Left lung (tissue), 10 donors: ENCODE measurements around the gene GPNMB. TPM values are rescaled to one million over a fixed set of nuclear protein-coding genes. Genes with fewer than 3 reads are reported as not detected.
A peak's percentile ranks its signal among the peaks of the same experiment; 100 is the strongest.

Source experiments
- ATAC-seq: fragments of 200-7000 bp; cut with Tn5 transposase; one replicate; pipeline ENCODE4 v1.9.1; 2020; ENCODE audit warnings: moderate library complexity
- DNase-seq, 4 donors: peaks; one replicate each; pipeline ENCODE4 v3.0.0-alpha.2; 2013 to 2020
- H3K27ac ChIP-seq, 2 donors: fragments of 200-600 bp; sonication (generic) in 1 of 2; one replicate each; pipeline versions ENCODE4 v1.5.0 to v1.8.0; 2020 to 2021
- H3K27me3 ChIP-seq, 2 donors: fragments of 200-600 bp; sonication (generic) in 1 of 2; one replicate each; pipeline versions ENCODE4 v1.5.0 to v1.8.0; 2020 to 2021
- H3K36me3 ChIP-seq, 2 donors: fragments of 200-600 bp; sonication (generic) in 1 of 2; one replicate each; pipeline versions ENCODE4 v1.5.0 to v1.8.0; 2020 to 2021
- H3K4me1 ChIP-seq, 2 donors: fragments of 200-600 bp; one replicate each; pipeline ENCODE4 v1.8.0; 2021
- H3K4me3 ChIP-seq, 2 donors: fragments of 200-600 bp; sonication (generic) in 1 of 2; one replicate each; pipeline versions ENCODE4 v1.5.0 to v1.8.0; 2020 to 2021; ENCODE audit warnings: mild to moderate bottlenecking in 1 of 2
- H3K9me3 ChIP-seq, 2 donors: fragments of 200-600 bp; sonication (generic) in 1 of 2; one replicate each; pipeline versions ENCODE4 v1.5.0 to v1.8.0; 2020 to 2021
- intact Hi-C, 2 donors: fragments of 100-400 bp; cut with DNase I; formaldehyde crosslinking; loops; one replicate each; pipeline versions ENCODE4 v1.11.2 to v1.14.2; 2022
- polyA plus RNA-seq, 6 donors: library from polyadenylated mRNA; unstranded; fragments of 120-200 nt; gene quantifications; one replicate each; pipeline ENCODE4 v1.2.1, GENCODE V29; 2013; ENCODE audit not compliant: insufficient read length in 6 of 6
- total RNA-seq, 2 donors: library from RNA; stranded (reverse); fragmentation: NEBNext Ultra II Directional; extraction: Animal tissue kit (Norgen Biotek cat#: 25700); gene quantifications; one replicate each; pipeline ENCODE4 v1.2.1, GENCODE V29; 2021
- TF ChIP-seq, protein P1 (sequence below), 2 donors: fragments of 200-600 bp; sonication (generic) in 1 of 2; IDR thresholded peaks; one replicate each; pipeline versions ENCODE4 v1.5.0 to v1.8.0; 2021; ENCODE audit warnings: antibody characterized with exemption in 2 of 2
- donor health status: DM: no; HTN: yes; CAD: no.
- donor health status: DM: no; HTN: no; CAD: no.

GPNMB gene
- total and polyA plus RNA-seq, 8 donors, result 2.0 to 290 (median 3.8) TPM

GRCh38 chr7:23254051-23254681, 7.6 kb downstream of the GPNMB start:
- intact Hi-C loops, result no loop called here
- no peaks in the 10 kb centered on the region for H3K9me3 ChIP-seq
- no peak overlapping the region for H3K27ac ChIP-seq
- ATAC-seq (no peak), DNase-seq (no peak)
- no peaks in the 10 kb centered on the region for H3K4me1 ChIP-seq
- peaks cover 0 to 37% of the 10 kb centered on the region in 2 donors for H3K27me3 ChIP-seq
- TF ChIP-seq, protein P1, sequence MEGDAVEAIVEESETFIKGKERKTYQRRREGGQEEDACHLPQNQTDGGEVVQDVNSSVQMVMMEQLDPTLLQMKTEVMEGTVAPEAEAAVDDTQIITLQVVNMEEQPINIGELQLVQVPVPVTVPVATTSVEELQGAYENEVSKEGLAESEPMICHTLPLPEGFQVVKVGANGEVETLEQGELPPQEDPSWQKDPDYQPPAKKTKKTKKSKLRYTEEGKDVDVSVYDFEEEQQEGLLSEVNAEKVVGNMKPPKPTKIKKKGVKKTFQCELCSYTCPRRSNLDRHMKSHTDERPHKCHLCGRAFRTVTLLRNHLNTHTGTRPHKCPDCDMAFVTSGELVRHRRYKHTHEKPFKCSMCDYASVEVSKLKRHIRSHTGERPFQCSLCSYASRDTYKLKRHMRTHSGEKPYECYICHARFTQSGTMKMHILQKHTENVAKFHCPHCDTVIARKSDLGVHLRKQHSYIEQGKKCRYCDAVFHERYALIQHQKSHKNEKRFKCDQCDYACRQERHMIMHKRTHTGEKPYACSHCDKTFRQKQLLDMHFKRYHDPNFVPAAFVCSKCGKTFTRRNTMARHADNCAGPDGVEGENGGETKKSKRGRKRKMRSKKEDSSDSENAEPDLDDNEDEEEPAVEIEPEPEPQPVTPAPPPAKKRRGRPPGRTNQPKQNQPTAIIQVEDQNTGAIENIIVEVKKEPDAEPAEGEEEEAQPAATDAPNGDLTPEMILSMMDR (IDR thresholded peaks at IDR 0.05), result no peak
- no peak overlapping the region for H3K4me3 ChIP-seq
- peaks cover 0 to 13% of the 10 kb centered on the region in 2 donors for H3K36me3 ChIP-seq

DNA sequence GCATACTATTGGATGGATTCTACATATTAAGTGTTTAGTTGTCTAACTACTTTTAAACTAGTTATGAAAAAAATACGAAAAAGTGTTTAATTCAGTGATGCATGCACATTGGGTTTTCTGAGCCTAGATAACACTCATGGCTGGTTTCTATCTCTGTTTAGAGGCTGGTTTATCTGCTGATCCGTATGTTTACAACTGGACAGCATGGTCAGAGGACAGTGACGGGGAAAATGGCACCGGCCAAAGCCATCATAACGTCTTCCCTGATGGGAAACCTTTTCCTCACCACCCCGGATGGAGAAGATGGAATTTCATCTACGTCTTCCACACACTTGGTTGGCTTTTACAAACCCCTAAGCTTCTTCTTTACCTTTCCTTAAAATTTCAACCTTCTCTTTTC, 10.2 kb downstream of the GPNMB start:
- TF ChIP-seq, protein P1 (IDR thresholded peaks at IDR 0.05), result no peak
- ATAC-seq (no peak), DNase-seq (no peak)
- H3K27me3 ChIP-seq, result peaks cover 0 to 23% of the 10 kb centered on the region in 2 donors
- intact Hi-C loops, result no loop called here
- H3K4me1 ChIP-seq, result no peaks in the 10 kb centered on the region
- no peak overlapping the region for H3K27ac ChIP-seq
- H3K4me3 ChIP-seq, result no peak overlapping the region
- no peaks in the 10 kb centered on the region for H3K9me3 ChIP-seq
- H3K36me3 ChIP-seq, result peaks cover 0 to 13% of the 10 kb centered on the region in 2 donors

DNA sequence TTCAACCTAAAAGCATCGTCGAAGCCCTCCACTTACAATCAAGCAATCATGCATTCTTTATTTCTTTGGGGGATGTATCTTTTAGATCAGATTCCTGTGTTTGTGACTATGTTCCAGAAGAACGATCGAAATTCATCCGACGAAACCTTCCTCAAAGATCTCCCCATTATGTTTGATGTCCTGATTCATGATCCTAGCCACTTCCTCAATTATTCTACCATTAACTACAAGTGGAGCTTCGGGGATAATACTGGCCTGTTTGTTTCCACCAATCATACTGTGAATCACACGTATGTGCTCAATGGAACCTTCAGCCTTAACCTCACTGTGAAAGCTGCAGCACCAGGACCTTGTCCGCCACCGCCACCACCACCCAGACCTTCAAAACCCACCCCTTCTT, 13.8 kb downstream of the GPNMB start:
- intact Hi-C loops, result no loop called here
- H3K4me1 ChIP-seq, result no peaks in the 10 kb centered on the region
- peaks cover 0 to 6% of the 10 kb centered on the region in 2 donors for H3K27me3 ChIP-seq
- DNase-seq (no peak), ATAC-seq (no peak)
- no peaks in the 10 kb centered on the region for H3K9me3 ChIP-seq
- H3K36me3 ChIP-seq, result peaks cover 0 to 6% of the 10 kb centered on the region in 2 donors
- H3K4me3 ChIP-seq, result no peak overlapping the region
- TF ChIP-seq, protein P1 (IDR thresholded peaks at IDR 0.05), result no peak
- H3K27ac ChIP-seq, result no peak overlapping the region

GRCh38 chr7:23261843-23262452, 15.4 kb downstream of the GPNMB start:
- DNase-seq, result peak in 3 of 4 donors; percentile 55 to 85 (median 73)
- peak; percentile 95 for ATAC-seq
- Histone ChIP-seq H3K27ac (no peak overlapping the region), H3K4me1 (no peaks in the 10 kb centered on the region), H3K4me3 (no peak overlapping the region), H3K9me3 (no peaks in the 10 kb centered on the region), H3K27me3 (no peaks in the 10 kb centered on the region), H3K36me3 (peaks cover 0 to 6% of the 10 kb centered on the region in 2 donors)
- TF ChIP-seq, protein P1 (IDR thresholded peaks at IDR 0.05), result peak; percentile 81 to 84
- intact Hi-C loops, result no loop called here

GRCh38 chr7:23264916-23265458, 18.4 kb downstream of the GPNMB start:
- no peak for ATAC-seq
- Histone ChIP-seq H3K36me3 (no peaks in the 10 kb centered on the region), H3K4me1 (no peaks in the 10 kb centered on the region), H3K27me3 (no peaks in the 10 kb centered on the region), H3K27ac (no peak overlapping the region), H3K9me3 (no peaks in the 10 kb centered on the region), H3K4me3 (no peak overlapping the region)
- intact Hi-C loops, result no loop called here
- TF ChIP-seq, protein P1 (IDR thresholded peaks at IDR 0.05), result no peak
- DNase-seq, result no peak
